Effector memory CD8-positive, alpha-beta T cell (primary cell): ENCODE data around the gene FAM83B.

Experiments used
- ATAC-seq: fragments of 150-1000 bp; cut with Tn5 transposase; replicated peaks from 2 replicates; pipeline ENCODE4 v1.10.0; 2021; ENCODE audit warnings: mild to moderate bottlenecking, moderate library complexity
- DNase-seq, 3 experiments: peaks; one replicate each; pipeline ENCODE4 v3.0.0; 2021
- H3K27ac Mint-ChIP-seq, 2 donors: one replicate each; pipeline ENCODE4 v1.8.0; 2022; ENCODE audit warnings: mild to moderate bottlenecking in 2 of 2, mixed read lengths in 2 of 2, moderate library complexity in 2 of 2
- H3K27me3 Mint-ChIP-seq, 2 donors: one replicate each; pipeline ENCODE4 v1.8.0; 2022; ENCODE audit warnings: mixed read lengths in 2 of 2
- H3K36me3 Mint-ChIP-seq: one replicate; pipeline ENCODE4 v1.8.0; 2022; ENCODE audit warnings: mild to moderate bottlenecking, moderate library complexity, mixed read lengths; ENCODE audit not compliant: insufficient read depth
- H3K4me1 Mint-ChIP-seq, 2 donors: one replicate each; pipeline ENCODE4 v1.8.0; 2022; ENCODE audit warnings: low read depth in 2 of 2, mixed read lengths in 2 of 2
- H3K4me3 Mint-ChIP-seq, 2 donors: one replicate each; pipeline ENCODE4 v1.8.0; 2022; ENCODE audit warnings: mild to moderate bottlenecking in 2 of 2, mixed read lengths in 2 of 2, moderate library complexity in 2 of 2
- H3K9me3 Mint-ChIP-seq, 2 donors: one replicate each; pipeline ENCODE4 v1.8.0; 2022; ENCODE audit warnings: mixed read lengths in 2 of 2

Gene FAM83B

DNA sequence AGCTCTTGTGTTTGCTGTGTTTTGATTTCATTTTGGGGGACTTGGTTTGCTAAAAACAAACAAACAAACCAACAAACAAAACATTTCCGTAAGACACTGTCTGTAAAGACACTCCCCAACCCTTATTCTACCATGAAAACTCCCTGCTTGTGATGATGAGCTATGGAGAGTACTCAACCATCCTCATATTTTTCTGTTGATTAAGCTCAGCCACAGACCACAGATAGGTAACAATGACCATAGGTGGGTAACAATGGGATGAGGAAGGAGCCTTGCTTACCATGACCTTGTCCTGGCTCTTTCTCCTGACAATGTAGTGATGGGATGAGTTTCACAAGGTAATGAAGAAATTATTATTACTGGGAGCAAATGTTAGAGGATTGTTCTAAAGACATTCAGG lies 11.4 kb upstream of the FAM83B start:
- ATAC-seq = no peak
- no peaks in the 10 kb centered on the region for H3K4me1 Mint-ChIP-seq
- H3K9me3 Mint-ChIP-seq = peaks cover 7 to 9% of the 10 kb centered on the region in 2 donors
- H3K4me3 Mint-ChIP-seq = no peak overlapping the region
- no peaks in the 10 kb centered on the region for H3K27me3 Mint-ChIP-seq
- DNase-seq = no peak
- H3K36me3 Mint-ChIP-seq = peaks cover 2% of the 10 kb centered on the region
- no peak overlapping the region for H3K27ac Mint-ChIP-seq

DNA sequence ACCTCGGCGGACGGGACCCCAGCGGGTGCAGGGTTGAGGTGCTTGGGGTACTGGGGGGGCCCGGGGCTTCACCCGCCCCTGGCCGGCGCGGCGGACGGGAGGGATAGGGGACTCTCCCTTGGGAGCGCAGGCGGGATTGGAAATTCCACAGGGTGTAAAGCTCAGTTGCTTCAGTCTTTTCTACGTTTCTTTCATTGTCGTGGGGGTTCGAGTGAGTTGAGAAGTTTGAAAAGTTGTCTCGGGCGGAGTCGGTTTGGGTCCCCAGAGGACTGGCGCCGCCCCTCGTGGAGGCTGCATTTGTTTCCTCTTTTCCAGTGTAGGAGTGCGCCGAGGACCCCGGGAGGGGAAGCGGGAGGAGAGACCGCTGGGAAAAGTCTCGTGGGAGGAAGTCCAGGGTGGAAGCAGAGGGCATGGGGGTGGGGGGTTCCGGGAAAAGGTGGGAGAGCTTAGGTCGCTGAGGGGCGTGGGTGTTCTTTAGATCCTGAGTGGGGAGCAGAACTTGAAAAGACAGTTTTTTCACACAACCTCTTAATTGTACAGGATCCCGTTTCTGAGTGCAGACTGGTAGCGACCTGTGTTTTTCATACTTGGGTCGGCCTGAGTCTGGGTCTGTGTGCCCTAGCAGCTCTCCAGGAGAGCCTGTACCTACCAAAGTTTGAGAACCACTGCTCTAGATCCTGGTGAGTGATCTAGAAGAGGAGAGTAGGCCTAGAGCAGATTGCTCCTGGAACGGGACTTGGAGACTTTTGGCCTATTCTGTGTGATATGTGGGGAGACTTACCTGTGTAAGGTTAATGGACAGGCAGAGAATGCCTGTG lies 495 bp downstream of the FAM83B start:
- peaks cover 0 to 12% of the 10 kb centered on the region in 2 donors for H3K27me3 Mint-ChIP-seq
- no peak overlapping the region for H3K27ac Mint-ChIP-seq
- no peaks in the 10 kb centered on the region for H3K4me1 Mint-ChIP-seq
- no peak for DNase-seq
- no peaks in the 10 kb centered on the region for H3K36me3 Mint-ChIP-seq
- H3K4me3 Mint-ChIP-seq = no peak overlapping the region
- no peak for ATAC-seq
- H3K9me3 Mint-ChIP-seq = peaks cover 12 to 16% of the 10 kb centered on the region in 2 donors

DNA sequence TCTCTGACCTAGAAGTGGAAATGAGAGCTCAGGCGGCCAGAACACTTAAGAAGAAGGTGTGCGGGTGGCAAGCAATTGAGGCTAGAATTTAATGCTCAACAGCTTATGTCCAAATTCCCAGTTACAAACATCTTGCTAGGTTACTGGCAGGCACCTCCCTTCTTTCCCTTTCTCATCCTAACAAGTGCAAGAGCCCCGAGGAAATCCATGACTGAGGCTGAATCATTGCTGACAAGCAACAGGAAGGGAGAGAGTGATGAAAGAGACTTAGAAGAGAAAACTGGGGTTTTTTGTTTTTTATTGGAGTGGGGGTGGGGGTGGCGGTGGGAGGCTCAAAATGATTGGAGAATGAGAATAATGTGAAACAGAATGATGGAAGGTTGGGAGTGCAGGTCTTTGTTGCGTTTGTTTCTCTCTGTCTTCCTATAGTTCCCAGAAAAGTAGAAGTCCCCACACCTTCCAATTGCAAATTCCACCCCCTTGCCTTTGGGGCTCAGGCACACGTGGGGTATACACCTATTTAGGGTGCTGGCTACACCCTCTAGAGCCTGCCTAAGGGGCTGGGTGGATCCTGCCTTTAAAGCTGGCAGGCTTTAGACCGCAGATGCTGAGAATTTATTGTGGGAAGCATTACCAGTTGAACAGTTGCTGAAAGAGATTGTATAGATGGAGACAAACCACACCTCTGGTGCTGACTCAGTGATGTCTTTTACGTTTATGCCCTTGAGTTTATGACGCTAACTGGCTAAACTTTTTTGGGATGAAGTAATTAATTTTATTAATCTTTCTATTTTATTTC lies 1.4 kb downstream of the FAM83B start:
- Mint-ChIP-seq H3K27me3 (peaks cover 0 to 12% of the 10 kb centered on the region in 2 donors), H3K4me3 (no peak overlapping the region), H3K27ac (no peak overlapping the region), H3K36me3 (no peaks in the 10 kb centered on the region), H3K4me1 (no peaks in the 10 kb centered on the region), H3K9me3 (peaks cover 12 to 17% of the 10 kb centered on the region in 2 donors)
- no peak for ATAC-seq
- no peak for DNase-seq

DNA sequence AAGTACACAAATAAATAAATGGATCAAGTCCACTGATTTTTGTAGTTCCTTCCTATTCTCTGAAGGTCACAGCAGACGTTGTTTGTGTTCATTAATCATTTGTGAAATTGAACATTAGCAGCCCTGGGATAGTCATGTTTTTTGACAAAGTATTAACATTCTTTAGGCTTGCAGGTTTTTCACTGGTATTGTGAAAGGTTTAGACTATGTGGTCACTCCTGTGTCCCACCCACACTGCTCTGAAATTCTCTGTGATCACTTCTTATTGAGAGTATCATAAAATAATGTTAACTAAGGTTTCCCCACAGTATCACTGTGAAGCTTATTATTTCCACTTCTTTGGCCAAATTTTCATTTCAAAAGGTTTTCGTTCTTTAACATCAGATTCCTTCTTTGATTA lies 3.5 kb downstream of the FAM83B start:
- Mint-ChIP-seq H3K9me3 (peaks cover 0 to 16% of the 10 kb centered on the region in 2 donors), H3K36me3 (no peaks in the 10 kb centered on the region), H3K27ac (no peak overlapping the region), H3K4me3 (no peak overlapping the region), H3K4me1 (no peaks in the 10 kb centered on the region), H3K27me3 (peaks cover 0 to 12% of the 10 kb centered on the region in 2 donors)
- ATAC-seq (no peak), DNase-seq (no peak)

DNA sequence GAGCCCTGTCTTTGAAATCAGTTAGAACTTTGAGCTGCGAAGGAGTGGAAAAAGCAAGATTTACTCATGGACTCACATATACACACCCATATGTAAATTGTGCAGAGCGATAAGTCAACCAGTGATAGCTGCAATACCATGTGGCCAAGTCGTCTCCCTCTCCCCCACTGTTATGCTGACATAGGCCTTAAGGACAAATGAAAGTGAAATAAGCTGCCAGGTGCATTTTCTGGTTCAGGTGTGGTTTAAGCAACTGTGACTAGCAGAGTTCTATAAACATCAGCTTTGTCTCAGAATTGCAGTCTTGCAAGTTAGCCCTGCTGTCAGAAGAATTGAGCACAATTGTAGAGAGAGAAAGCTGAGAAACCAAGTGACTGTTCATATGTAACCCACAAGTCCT lies 9.6 kb downstream of the FAM83B start:
- H3K27ac Mint-ChIP-seq = no peak overlapping the region
- H3K9me3 Mint-ChIP-seq = peaks cover 6 to 8% of the 10 kb centered on the region in 2 donors
- no peaks in the 10 kb centered on the region for H3K27me3 Mint-ChIP-seq
- ATAC-seq (no peak), DNase-seq (no peak)
- H3K36me3 Mint-ChIP-seq = no peaks in the 10 kb centered on the region
- H3K4me3 Mint-ChIP-seq = no peak overlapping the region
- H3K4me1 Mint-ChIP-seq = no peaks in the 10 kb centered on the region

DNA sequence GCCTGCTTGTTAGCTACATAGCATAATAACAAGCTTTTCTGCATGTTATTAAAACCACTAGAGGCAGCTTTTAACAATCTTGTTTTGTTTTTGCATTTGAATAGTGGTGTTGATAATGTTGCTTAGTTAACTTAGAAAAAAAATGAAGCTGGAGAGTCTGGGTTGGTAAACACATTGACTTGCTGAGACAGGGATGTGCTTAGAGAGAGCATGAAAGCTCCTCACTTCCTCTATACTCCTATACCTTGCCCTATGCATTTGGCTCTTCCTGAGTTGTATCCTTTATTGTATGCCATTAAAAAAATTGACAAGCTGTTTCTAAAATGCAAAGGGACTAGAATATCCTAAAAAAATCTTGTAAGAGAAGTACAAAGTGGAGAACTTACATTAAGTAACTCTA lies 13.6 kb downstream of the FAM83B start:
- no peaks in the 10 kb centered on the region for H3K36me3 Mint-ChIP-seq
- DNase-seq (no peak), ATAC-seq (no peak)
- H3K4me1 Mint-ChIP-seq = no peaks in the 10 kb centered on the region
- no peak overlapping the region for H3K27ac Mint-ChIP-seq
- no peaks in the 10 kb centered on the region for H3K27me3 Mint-ChIP-seq
- H3K9me3 Mint-ChIP-seq = peaks cover 2 to 8% of the 10 kb centered on the region in 2 donors
- H3K4me3 Mint-ChIP-seq = no peak overlapping the region

DNA sequence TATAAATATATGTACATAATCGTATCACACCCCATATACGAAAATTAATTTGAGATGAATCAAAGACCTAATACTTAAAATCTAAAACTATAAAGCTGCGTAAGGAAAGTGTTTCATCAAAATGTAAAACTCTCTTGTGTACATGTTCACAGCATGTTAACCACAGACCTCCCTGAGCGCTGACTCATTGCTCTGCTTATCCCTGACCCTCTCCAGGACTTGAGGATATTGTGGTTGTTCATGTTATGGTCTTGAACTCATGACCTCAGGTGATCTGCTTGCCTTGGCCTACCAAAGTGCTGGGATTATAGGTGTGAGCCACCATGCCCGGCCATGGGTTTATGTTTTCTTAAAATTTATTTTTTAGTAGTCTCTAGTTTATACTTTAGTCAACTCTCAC lies 14.2 kb downstream of the FAM83B start:
- DNase-seq (no peak), ATAC-seq (no peak)
- H3K27ac Mint-ChIP-seq = no peak overlapping the region
- H3K36me3 Mint-ChIP-seq = no peaks in the 10 kb centered on the region
- H3K27me3 Mint-ChIP-seq = no peaks in the 10 kb centered on the region
- peaks cover 2 to 8% of the 10 kb centered on the region in 2 donors for H3K9me3 Mint-ChIP-seq
- H3K4me1 Mint-ChIP-seq = no peaks in the 10 kb centered on the region
- no peak overlapping the region for H3K4me3 Mint-ChIP-seq

DNA sequence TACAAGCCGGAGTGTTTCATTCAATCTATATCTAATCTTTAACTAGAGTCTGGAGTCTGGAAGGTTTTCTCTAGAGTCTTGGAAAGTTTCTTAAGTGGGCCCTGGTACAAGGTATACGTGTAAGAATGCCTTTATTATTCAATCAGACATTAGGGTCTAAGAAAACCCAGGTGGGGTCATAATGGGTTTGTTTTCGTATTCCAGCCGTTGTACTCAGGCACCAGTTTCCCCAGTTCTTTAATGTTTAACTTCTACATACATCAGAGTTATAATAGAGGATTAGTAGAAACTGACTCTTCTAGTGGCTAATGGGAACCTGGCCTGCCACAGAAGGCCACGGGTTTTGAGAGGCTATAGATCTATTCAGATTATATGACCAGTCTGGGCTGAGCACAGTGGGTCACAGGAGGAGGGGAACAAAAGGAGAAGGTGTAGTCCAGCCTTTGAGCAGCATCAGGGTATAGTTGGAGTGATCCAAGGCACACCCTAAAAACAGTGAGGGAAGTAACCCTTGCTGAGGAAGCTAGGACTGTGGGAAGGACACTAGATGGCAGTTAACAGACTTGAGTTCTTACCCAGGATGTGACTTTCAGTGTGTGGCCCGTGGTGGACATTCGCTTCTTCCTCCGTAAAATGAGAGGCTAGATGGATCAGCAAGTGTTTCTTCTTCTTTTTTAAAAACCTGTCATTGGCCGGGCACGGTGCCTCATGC lies 15.5 kb downstream of the FAM83B start:
- H3K4me1 Mint-ChIP-seq = no peaks in the 10 kb centered on the region
- no peak overlapping the region for H3K27ac Mint-ChIP-seq
- no peak overlapping the region for H3K4me3 Mint-ChIP-seq
- H3K36me3 Mint-ChIP-seq = no peaks in the 10 kb centered on the region
- ATAC-seq (no peak), DNase-seq (no peak)
- H3K27me3 Mint-ChIP-seq = no peaks in the 10 kb centered on the region
- H3K9me3 Mint-ChIP-seq = peaks cover 2 to 7% of the 10 kb centered on the region in 2 donors

DNA sequence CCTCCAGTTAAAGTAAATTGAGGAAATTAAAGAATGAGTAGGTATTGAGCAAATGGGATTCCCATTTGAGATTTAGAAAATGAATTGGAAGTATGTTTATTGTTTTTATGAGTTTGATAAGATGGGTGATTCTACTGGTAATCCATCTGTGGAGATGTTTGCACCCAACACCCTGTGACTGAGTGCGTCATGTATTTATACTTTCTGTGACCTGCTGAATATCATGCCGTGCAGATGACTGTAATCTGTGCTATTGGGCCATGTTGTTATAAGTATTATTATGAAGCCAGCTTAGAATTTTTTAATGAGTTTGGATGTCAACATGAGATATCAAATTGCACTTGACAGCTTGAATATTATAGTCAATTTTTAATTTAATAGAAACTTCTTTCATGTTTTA lies 17.7 kb downstream of the FAM83B start:
- no peak overlapping the region for H3K27ac Mint-ChIP-seq
- no peaks in the 10 kb centered on the region for H3K27me3 Mint-ChIP-seq
- ATAC-seq (no peak), DNase-seq (no peak)
- peaks cover 2 to 5% of the 10 kb centered on the region in 2 donors for H3K9me3 Mint-ChIP-seq
- H3K4me3 Mint-ChIP-seq = no peak overlapping the region
- H3K36me3 Mint-ChIP-seq = no peaks in the 10 kb centered on the region
- H3K4me1 Mint-ChIP-seq = no peaks in the 10 kb centered on the region

DNA sequence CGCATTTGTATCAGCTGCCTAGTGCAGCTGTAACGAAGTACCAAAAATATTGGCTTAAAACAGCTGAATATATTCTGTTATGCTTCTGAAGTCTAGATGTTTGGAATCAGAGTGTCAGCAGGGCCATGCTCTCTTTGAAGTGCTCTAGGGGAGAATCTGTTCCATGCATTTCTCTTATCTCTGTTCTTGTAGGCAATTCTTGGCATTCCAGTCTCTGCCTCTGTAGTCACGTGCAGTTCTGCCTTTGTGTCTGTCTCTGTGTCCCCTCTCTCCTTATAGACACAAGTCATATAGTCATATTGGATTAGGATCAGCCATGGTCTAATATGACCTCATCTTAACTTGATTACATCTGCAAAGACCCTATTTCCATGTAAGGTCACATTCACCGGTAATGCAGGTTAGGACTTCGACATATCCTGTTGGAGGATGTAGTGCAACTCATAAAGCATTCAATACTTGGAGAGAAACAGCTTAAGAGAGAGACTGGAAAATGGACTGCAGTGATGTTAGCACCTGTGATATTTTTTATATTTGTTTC lies 18.6 kb downstream of the FAM83B start:
- no peak overlapping the region for H3K4me3 Mint-ChIP-seq
- H3K27ac Mint-ChIP-seq = no peak overlapping the region
- no peaks in the 10 kb centered on the region for H3K27me3 Mint-ChIP-seq
- H3K9me3 Mint-ChIP-seq = peaks cover 7% of the 10 kb centered on the region in 2 donors
- DNase-seq = no peak
- H3K4me1 Mint-ChIP-seq = no peaks in the 10 kb centered on the region
- H3K36me3 Mint-ChIP-seq = no peaks in the 10 kb centered on the region
- no peak for ATAC-seq

DNA sequence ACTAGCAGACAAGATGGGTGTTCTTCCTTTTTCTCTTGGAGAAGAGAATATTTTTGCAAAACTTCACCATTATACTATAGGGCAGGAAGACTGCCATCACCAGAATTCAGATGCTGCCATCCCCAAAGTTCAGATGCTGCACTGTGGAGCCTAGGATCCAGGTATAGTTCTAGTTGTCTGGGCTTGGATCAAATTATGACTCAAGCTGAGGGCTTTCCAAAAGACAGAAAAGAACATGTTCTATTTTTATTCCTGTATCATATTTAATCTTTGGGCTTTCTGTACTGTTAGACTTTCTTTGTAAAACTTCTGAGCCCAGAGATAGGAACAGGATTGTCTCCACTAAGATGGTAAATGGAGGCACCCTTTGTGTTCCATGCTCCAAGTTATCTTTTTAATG lies 22.0 kb downstream of the FAM83B start:
- ATAC-seq (no peak), DNase-seq (no peak)
- H3K4me1 Mint-ChIP-seq = no peaks in the 10 kb centered on the region
- H3K27me3 Mint-ChIP-seq = no peaks in the 10 kb centered on the region
- H3K27ac Mint-ChIP-seq = no peak overlapping the region
- no peaks in the 10 kb centered on the region for H3K36me3 Mint-ChIP-seq
- no peak overlapping the region for H3K4me3 Mint-ChIP-seq
- peaks cover 5 to 7% of the 10 kb centered on the region in 2 donors for H3K9me3 Mint-ChIP-seq

DNA sequence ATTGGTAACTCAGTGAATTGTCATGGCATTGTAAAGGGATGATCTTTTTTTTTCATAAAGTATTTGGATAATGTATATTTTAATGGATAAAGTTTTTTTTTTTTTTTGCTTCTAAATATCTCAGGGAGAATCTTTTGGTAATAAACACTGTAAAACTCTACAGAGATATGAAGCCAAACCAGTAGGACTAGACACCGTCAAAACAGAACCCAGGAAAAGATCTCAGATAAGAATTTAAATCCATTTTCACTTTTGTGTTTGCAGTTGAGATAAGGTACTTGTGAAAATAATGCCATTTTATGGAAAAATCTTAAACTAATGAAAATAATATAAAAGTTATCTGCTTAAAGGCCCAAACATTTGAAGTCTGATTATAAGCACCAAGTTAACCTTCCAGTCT lies 27.0 kb downstream of the FAM83B start:
- ATAC-seq (no peak), DNase-seq (no peak)
- Mint-ChIP-seq H3K36me3 (no peaks in the 10 kb centered on the region), H3K27ac (no peak overlapping the region), H3K4me3 (no peak overlapping the region), H3K4me1 (no peaks in the 10 kb centered on the region), H3K27me3 (no peaks in the 10 kb centered on the region), H3K9me3 (peaks cover 7 to 12% of the 10 kb centered on the region in 2 donors)

DNA sequence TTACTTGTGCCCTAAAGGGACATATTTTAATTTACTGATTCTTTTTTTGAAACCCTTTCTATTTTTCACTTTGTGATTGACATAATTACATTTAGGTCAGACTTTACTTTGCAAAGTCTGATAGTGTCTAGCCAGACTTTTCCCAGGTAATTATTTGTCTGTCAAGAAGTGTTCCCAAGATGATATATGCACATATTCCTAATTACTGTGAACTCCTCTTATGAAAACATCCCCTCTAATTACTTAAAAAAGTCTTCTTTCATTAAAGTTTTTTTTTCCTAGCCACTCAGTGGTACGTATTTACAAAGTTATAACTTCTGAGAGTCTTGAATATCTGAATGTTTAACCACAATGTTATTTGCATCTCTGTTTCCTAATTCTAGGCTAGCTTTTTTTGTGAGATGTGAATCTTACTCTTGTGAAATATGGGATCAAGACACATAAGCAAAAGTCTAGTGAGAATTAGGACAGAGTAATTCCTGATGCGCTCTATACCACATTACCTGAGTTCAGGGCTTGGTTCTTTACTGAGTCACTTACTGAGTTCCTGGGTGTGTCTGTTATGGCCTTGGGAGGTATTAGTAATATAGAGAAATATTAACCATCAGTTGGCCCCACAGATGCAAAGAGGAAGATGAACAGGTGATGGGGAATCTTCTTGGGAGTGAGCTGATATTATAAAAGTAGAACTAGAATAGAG lies 27.9 kb downstream of the FAM83B start:
- no peaks in the 10 kb centered on the region for H3K36me3 Mint-ChIP-seq
- no peaks in the 10 kb centered on the region for H3K4me1 Mint-ChIP-seq
- H3K4me3 Mint-ChIP-seq = no peak overlapping the region
- no peak for DNase-seq
- H3K27ac Mint-ChIP-seq = no peak overlapping the region
- no peak for ATAC-seq
- no peaks in the 10 kb centered on the region for H3K27me3 Mint-ChIP-seq
- H3K9me3 Mint-ChIP-seq = peaks cover 3 to 7% of the 10 kb centered on the region in 2 donors
